ENCODE data around the gene LRWD1.

LRWD1 gene

DNA sequence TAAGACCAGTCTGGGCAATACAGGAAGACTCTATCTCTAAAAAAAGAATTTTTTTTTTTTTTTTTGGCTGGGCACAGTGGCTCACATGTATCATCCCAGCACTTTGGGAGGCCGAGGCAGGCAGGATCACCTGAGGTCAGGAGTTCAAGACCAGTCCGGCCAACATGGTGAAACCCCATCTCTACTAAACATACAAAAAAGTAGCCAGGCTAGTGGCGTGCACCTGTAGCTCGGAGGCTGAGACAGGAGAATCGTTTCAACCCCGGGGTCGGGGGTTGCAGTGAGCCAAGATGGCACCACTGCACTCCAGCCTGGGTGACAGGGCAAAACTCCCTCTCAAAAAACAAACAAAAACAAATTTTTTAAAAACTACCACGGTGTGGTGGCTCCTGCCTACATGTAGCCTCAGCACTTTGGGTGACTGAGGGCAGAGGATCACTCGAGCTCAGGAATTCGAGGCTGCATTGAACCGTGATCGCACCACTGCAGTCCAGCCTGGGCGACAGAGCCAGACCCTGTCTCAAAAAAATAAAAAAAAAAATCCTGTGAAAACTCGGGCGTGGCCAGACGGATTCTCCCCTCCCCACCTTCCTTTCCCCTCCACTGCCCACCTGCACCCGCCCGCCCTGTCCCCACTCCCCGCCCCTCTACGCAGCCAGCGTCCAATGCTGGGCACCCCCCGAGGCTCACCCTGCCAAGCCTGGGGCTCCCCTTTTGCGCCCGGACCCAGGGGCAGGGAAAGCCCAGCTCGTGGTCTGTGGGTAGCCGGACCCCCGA, 32.2 kb upstream of the LRWD1 start (continued):
- no peak for TF ChIP-seq GFI1B (tag by site-specific recombination; IDR thresholded peaks at IDR 0.05)
- TF ChIP-seq ZNF830 (tag by site-specific recombination; IDR thresholded peaks at IDR 0.05; ENCODE audit: low read depth): no peak
- TF ChIP-seq, protein P1, sequence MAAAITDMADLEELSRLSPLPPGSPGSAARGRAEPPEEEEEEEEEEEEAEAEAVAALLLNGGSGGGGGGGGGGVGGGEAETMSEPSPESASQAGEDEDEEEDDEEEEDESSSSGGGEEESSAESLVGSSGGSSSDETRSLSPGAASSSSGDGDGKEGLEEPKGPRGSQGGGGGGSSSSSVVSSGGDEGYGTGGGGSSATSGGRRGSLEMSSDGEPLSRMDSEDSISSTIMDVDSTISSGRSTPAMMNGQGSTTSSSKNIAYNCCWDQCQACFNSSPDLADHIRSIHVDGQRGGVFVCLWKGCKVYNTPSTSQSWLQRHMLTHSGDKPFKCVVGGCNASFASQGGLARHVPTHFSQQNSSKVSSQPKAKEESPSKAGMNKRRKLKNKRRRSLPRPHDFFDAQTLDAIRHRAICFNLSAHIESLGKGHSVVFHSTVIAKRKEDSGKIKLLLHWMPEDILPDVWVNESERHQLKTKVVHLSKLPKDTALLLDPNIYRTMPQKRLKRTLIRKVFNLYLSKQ (tag by site-specific recombination; IDR thresholded peaks at IDR 0.05; ENCODE audit: borderline replicate concordance): no peak
- peak; percentile 30; the same call in 1 of the 2 replicates for TF ChIP-seq SP3 (tag by site-specific recombination; IDR thresholded peaks at IDR 0.05)
- TF ChIP-seq ZNF341 (tag by site-specific recombination; IDR thresholded peaks at IDR 0.05; ENCODE audit: low read depth): no peak
- no peak for TF ChIP-seq ZNF175 (tag by site-specific recombination; IDR thresholded peaks at IDR 0.05)
- no peak for TF ChIP-seq ZNF747 (tag by site-specific recombination; IDR thresholded peaks at IDR 0.05)
- peak; percentile 47 for TF ChIP-seq SP2 (tag by site-specific recombination; IDR thresholded peaks at IDR 0.05)
- TF ChIP-seq GLIS2 (tag by site-specific recombination; IDR thresholded peaks at IDR 0.05): no peak
- TF ChIP-seq SCRT2 (tag by site-specific recombination; IDR thresholded peaks at IDR 0.05): peak; percentile 68
- no peak for TF ChIP-seq ZNF274 (IDR thresholded peaks at IDR 0.05; ENCODE audit: low read length)
- TF ChIP-seq ZNF274 (tag by site-specific recombination; IDR thresholded peaks at IDR 0.05; ENCODE audit: borderline replicate concordance): no peak
- TF ChIP-seq, protein P2, sequence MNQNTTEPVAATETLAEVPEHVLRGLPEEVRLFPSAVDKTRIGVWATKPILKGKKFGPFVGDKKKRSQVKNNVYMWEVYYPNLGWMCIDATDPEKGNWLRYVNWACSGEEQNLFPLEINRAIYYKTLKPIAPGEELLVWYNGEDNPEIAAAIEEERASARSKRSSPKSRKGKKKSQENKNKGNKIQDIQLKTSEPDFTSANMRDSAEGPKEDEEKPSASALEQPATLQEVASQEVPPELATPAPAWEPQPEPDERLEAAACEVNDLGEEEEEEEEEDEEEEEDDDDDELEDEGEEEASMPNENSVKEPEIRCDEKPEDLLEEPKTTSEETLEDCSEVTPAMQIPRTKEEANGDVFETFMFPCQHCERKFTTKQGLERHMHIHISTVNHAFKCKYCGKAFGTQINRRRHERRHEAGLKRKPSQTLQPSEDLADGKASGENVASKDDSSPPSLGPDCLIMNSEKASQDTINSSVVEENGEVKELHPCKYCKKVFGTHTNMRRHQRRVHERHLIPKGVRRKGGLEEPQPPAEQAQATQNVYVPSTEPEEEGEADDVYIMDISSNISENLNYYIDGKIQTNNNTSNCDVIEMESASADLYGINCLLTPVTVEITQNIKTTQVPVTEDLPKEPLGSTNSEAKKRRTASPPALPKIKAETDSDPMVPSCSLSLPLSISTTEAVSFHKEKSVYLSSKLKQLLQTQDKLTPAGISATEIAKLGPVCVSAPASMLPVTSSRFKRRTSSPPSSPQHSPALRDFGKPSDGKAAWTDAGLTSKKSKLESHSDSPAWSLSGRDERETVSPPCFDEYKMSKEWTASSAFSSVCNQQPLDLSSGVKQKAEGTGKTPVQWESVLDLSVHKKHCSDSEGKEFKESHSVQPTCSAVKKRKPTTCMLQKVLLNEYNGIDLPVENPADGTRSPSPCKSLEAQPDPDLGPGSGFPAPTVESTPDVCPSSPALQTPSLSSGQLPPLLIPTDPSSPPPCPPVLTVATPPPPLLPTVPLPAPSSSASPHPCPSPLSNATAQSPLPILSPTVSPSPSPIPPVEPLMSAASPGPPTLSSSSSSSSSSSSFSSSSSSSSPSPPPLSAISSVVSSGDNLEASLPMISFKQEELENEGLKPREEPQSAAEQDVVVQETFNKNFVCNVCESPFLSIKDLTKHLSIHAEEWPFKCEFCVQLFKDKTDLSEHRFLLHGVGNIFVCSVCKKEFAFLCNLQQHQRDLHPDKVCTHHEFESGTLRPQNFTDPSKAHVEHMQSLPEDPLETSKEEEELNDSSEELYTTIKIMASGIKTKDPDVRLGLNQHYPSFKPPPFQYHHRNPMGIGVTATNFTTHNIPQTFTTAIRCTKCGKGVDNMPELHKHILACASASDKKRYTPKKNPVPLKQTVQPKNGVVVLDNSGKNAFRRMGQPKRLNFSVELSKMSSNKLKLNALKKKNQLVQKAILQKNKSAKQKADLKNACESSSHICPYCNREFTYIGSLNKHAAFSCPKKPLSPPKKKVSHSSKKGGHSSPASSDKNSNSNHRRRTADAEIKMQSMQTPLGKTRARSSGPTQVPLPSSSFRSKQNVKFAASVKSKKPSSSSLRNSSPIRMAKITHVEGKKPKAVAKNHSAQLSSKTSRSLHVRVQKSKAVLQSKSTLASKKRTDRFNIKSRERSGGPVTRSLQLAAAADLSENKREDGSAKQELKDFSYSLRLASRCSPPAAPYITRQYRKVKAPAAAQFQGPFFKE (tag by site-specific recombination; IDR thresholded peaks at IDR 0.05; ENCODE audit: borderline replicate concordance): no peak
- no peak for TF ChIP-seq ZNF768 (tag by site-specific recombination; IDR thresholded peaks at IDR 0.05)
- TF ChIP-seq ZNF510 (tag by site-specific recombination; IDR thresholded peaks at IDR 0.05; ENCODE audit: insufficient replicate concordance): no peak
- peak; percentile 48 for TF ChIP-seq KLF1 (tag by site-specific recombination; IDR thresholded peaks at IDR 0.05)
- TF ChIP-seq, protein P3, sequence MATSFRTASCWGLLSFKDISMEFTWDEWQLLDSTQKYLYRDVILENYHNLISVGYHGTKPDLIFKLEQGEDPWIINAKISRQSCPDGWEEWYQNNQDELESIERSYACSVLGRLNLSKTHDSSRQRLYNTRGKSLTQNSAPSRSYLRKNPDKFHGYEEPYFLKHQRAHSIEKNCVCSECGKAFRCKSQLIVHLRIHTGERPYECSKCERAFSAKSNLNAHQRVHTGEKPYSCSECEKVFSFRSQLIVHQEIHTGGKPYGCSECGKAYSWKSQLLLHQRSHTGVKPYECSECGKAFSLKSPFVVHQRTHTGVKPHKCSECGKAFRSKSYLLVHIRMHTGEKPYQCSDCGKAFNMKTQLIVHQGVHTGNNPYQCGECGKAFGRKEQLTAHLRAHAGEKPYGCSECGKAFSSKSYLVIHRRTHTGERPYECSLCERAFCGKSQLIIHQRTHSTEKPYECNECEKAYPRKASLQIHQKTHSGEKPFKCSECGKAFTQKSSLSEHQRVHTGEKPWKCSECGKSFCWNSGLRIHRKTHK (tag by site-specific recombination; IDR thresholded peaks at IDR 0.05): no peak
- TF ChIP-seq, protein P4, sequence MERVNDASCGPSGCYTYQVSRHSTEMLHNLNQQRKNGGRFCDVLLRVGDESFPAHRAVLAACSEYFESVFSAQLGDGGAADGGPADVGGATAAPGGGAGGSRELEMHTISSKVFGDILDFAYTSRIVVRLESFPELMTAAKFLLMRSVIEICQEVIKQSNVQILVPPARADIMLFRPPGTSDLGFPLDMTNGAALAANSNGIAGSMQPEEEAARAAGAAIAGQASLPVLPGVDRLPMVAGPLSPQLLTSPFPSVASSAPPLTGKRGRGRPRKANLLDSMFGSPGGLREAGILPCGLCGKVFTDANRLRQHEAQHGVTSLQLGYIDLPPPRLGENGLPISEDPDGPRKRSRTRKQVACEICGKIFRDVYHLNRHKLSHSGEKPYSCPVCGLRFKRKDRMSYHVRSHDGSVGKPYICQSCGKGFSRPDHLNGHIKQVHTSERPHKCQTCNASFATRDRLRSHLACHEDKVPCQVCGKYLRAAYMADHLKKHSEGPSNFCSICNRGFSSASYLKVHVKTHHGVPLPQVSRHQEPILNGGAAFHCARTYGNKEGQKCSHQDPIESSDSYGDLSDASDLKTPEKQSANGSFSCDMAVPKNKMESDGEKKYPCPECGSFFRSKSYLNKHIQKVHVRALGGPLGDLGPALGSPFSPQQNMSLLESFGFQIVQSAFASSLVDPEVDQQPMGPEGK (tag by site-specific recombination; IDR thresholded peaks at IDR 0.05): no peak
